ENCODE data around the gene TFF1. TPM values are rescaled to one million over a fixed set of nuclear protein-coding genes. Genes with fewer than 3 reads are reported as not detected.

Gene TFF1
- total RNA-seq, 4 donors from 2014 or later: not detected

- DNase-seq (ENCODE audit: low spot score in 2 of 2): no peak
- TF ChIP-seq POLR2A (IDR thresholded peaks at IDR 0.05) (no peak), CTCF (IDR thresholded peaks at IDR 0.05) (no peak), EP300 (IDR thresholded peaks at IDR 0.05) (no peak)
- Histone ChIP-seq H3K27ac (peak overlapping the region in 1 of 4 donors; percentile 42), H3K4me1 (no peaks in the 10 kb centered on the region), H3K27me3 (no peaks in the 10 kb centered on the region), H3K9me3 (peaks cover 0 to 10% (median 0%) of the 10 kb centered on the region in 4 donors), H3K36me3 (no peaks in the 10 kb centered on the region), H3K4me3 (no peak overlapping the region)
- 60 to 69% methylated on average over 9 to 10 of the region's 10 CpGs for WGBS, 2 donors
Observed at GRCh38 chr21:42404539-42404938, 38.2 kb upstream of the TFF1 start.

- TF ChIP-seq CTCF (IDR thresholded peaks at IDR 0.05): no peak
- no peak for TF ChIP-seq EP300 (IDR thresholded peaks at IDR 0.05)
- TF ChIP-seq POLR2A (IDR thresholded peaks at IDR 0.05): no peak
Observed at GRCh38 chr21:42403611-42404231, 37.4 kb upstream of the TFF1 start, which contains the start of gene UBASH3A. TSS of gene UBASH3A (plus strand) at chr21:42403902. CDS start at chr21:42403946, 44 bp downstream.

GRCh38 chr21:42401820-42402251, 35.5 kb upstream of the TFF1 start:
- H3K36me3 ChIP-seq: no peaks in the 10 kb centered on the region
- H3K4me3 ChIP-seq: no peak overlapping the region
- TF ChIP-seq POLR2A (IDR thresholded peaks at IDR 0.05): no peak
- TF ChIP-seq CTCF (IDR thresholded peaks at IDR 0.05): no peak
- TF ChIP-seq EP300 (IDR thresholded peaks at IDR 0.05): no peak
- no peak overlapping the region for H3K27ac ChIP-seq
- H3K9me3 ChIP-seq: peaks cover 0 to 10% (median 0%) of the 10 kb centered on the region in 4 donors
- no peaks in the 10 kb centered on the region for H3K4me1 ChIP-seq
- H3K27me3 ChIP-seq: no peaks in the 10 kb centered on the region
- 89 to 96% methylated on average over 2 of the region's 2 CpGs for WGBS, 2 donors
- DNase-seq (ENCODE audit: low spot score in 2 of 2): no peak

More at GRCh38 chr21:42403611-42404231, 37.4 kb upstream of the TFF1 start, which contains the start of gene UBASH3A:
- Histone ChIP-seq H3K36me3 (no peaks in the 10 kb centered on the region), H3K9me3 (peaks cover 0 to 10% (median 0%) of the 10 kb centered on the region in 4 donors), H3K4me1 (no peaks in the 10 kb centered on the region), H3K27ac (peak within 1 kb of the TSS in 1 of 4 donors; percentile 42), H3K4me3 (peak within 1 kb of the TSS in 1 of 4 donors; percentile 26), H3K27me3 (no peaks in the 10 kb centered on the region)
- no peak for DNase-seq (ENCODE audit: low spot score in 2 of 2)
- 63 to 81% methylated on average over 15 to 17 of the region's 21 CpGs for WGBS, 2 donors

GRCh38 chr21:42401154-42401553, 34.8 kb upstream of the TFF1 start:
- Histone ChIP-seq H3K27me3 (no peaks in the 10 kb centered on the region), H3K9me3 (peaks cover 0 to 10% (median 0%) of the 10 kb centered on the region in 4 donors), H3K27ac (no peak overlapping the region), H3K4me1 (no peaks in the 10 kb centered on the region), H3K4me3 (no peak overlapping the region), H3K36me3 (no peaks in the 10 kb centered on the region)
- TF ChIP-seq CTCF (IDR thresholded peaks at IDR 0.05) (no peak), EP300 (IDR thresholded peaks at IDR 0.05) (no peak), POLR2A (IDR thresholded peaks at IDR 0.05) (no peak)
- no peak for DNase-seq (ENCODE audit: low spot score in 2 of 2)
- 36 to 49% methylated on average over 3 of the region's 3 CpGs for WGBS, 2 donors

GRCh38 chr21:42400525-42400924, 34.2 kb upstream of the TFF1 start:
- 65 to 70% methylated on average over 4 of the region's 4 CpGs for WGBS, 2 donors
- H3K4me1 ChIP-seq: no peaks in the 10 kb centered on the region
- no peak overlapping the region for H3K4me3 ChIP-seq
- H3K27ac ChIP-seq: no peak overlapping the region
- H3K36me3 ChIP-seq: no peaks in the 10 kb centered on the region
- H3K27me3 ChIP-seq: no peaks in the 10 kb centered on the region
- no peak for DNase-seq (ENCODE audit: low spot score in 2 of 2)
- peaks cover 0 to 10% (median 0%) of the 10 kb centered on the region in 4 donors for H3K9me3 ChIP-seq
- TF ChIP-seq POLR2A (IDR thresholded peaks at IDR 0.05): no peak
- TF ChIP-seq CTCF (IDR thresholded peaks at IDR 0.05): no peak
- TF ChIP-seq EP300 (IDR thresholded peaks at IDR 0.05): no peak
